ENCODE data around the gene ZFYVE28. TPM values are rescaled to one million over a fixed set of nuclear protein-coding genes. Genes with fewer than 3 reads are reported as not detected.

Gene ZFYVE28
- total RNA-seq, 2 donors from 2014 or later: 5.7 to 16.8 TPM

- intact Hi-C loops (cut with DNase I): no loop called here
- no peak overlapping the region for H3K4me3 ChIP-seq
- DNase-seq (no peak), ATAC-seq (no peak)
- H3K9me3 ChIP-seq: no peaks in the 10 kb centered on the region
- no peak for TF ChIP-seq POLR2A (IDR thresholded peaks at IDR 0.05)
- no peak for TF ChIP-seq CTCF (IDR thresholded peaks at IDR 0.05)
- no peak overlapping the region for H3K27ac ChIP-seq
- WGBS, 2 donors: 93 to 95% methylated on average over 9 of the region's 9 CpGs
- no peaks in the 10 kb centered on the region for H3K27me3 ChIP-seq
- no peaks in the 10 kb centered on the region for H3K4me1 ChIP-seq
- H3K36me3 ChIP-seq (replicated peaks in 1 of 2; ENCODE audit: insufficient read depth in 1 of 2, low read depth in 2 of 2): no peaks in the 10 kb centered on the region
Measured at GRCh38 chr4:2354760-2355159, 63.7 kb downstream of the ZFYVE28 start.

DNA sequence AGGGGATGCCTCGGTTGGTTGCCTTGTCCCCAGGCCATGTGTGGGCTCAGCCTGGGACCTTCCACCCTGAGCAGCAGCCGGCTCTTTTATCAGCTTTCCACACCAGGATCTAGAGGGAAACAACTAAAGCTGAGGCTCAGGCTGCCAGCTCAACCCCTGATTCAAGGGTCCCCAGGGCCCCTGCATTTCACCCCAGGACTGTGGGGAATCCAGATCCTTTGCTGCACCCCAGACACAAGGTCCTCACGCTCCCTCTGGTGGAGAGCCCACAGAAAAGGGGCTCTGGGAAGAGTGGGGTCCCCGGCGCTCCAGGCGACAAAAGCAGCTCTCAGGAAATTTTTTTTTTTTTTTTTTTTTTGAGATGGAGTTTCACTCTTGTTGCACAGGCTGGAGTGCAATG, 64.3 kb downstream of the ZFYVE28 start:
- no peaks in the 10 kb centered on the region for H3K9me3 ChIP-seq
- no peak overlapping the region for H3K27ac ChIP-seq
- intact Hi-C loops (cut with DNase I): no loop called here
- no peak overlapping the region for H3K4me3 ChIP-seq
- no peak for ATAC-seq
- TF ChIP-seq CTCF (IDR thresholded peaks at IDR 0.05): no peak
- TF ChIP-seq POLR2A (IDR thresholded peaks at IDR 0.05): no peak
- WGBS, 2 donors: 77 to 91% methylated on average over 4 to 6 of the region's 6 CpGs
- no peaks in the 10 kb centered on the region for H3K27me3 ChIP-seq
- H3K4me1 ChIP-seq: no peaks in the 10 kb centered on the region
- DNase-seq: no peak
- no peaks in the 10 kb centered on the region for H3K36me3 ChIP-seq (replicated peaks in 1 of 2; ENCODE audit: insufficient read depth in 1 of 2, low read depth in 2 of 2)

- 80 to 84% methylated on average over 17 to 30 of the region's 30 CpGs for WGBS, 2 donors
- H3K27ac ChIP-seq: no peak overlapping the region
- no peak overlapping the region for H3K4me3 ChIP-seq
- intact Hi-C loops (cut with DNase I): no loop called here
- DNase-seq: no peak
- no peaks in the 10 kb centered on the region for H3K9me3 ChIP-seq
- TF ChIP-seq POLR2A (IDR thresholded peaks at IDR 0.05) (no peak), CTCF (IDR thresholded peaks at IDR 0.05) (no peak)
- H3K4me1 ChIP-seq: no peaks in the 10 kb centered on the region
- no peaks in the 10 kb centered on the region for H3K27me3 ChIP-seq
- no peaks in the 10 kb centered on the region for H3K36me3 ChIP-seq (replicated peaks in 1 of 2; ENCODE audit: insufficient read depth in 1 of 2, low read depth in 2 of 2)
- no peak for ATAC-seq
Measured at GRCh38 chr4:2353222-2354107, 65.0 kb downstream of the ZFYVE28 start.

DNA sequence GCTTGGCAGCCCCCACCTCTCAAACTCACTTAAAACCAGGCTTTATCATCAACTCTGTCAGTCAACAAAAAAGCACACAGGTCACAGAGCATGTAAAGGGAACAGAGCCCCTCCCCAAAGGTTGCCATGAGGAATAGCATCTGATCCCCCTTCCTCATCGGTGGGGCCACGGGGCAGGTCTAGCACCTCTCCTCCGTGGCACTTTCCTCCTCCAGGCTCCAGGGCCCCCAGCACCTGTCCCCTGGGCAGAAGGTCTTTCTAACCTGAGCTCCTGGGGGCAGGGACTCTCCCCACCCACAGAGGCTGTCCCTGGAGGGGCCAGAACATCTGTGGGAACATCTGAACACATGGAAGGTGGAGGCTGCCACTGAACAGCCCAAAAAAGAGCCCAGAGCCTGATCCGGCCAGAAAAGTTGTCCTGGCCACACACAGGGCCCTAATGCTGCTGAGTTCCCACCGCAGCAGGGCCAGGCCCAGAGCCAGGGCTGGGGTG, 65.7 kb downstream of the ZFYVE28 start:
- TF ChIP-seq CTCF (IDR thresholded peaks at IDR 0.05): no peak
- no peak for TF ChIP-seq POLR2A (IDR thresholded peaks at IDR 0.05)
- Histone ChIP-seq H3K36me3 (replicated peaks in 1 of 2; ENCODE audit: insufficient read depth in 1 of 2, low read depth in 2 of 2) (no peaks in the 10 kb centered on the region), H3K4me3 (no peak overlapping the region), H3K4me1 (no peaks in the 10 kb centered on the region), H3K27me3 (no peaks in the 10 kb centered on the region), H3K9me3 (no peaks in the 10 kb centered on the region), H3K27ac (no peak overlapping the region)
- ATAC-seq: no peak
- 82% methylated on average over 5 of the region's 5 CpGs; no CpG with 5 or more reads in 1 of the 2 donors for WGBS, 2 donors
- DNase-seq: no peak
- intact Hi-C loops (cut with DNase I): no loop called here

Measured in body of pancreas (tissue), 4 donors.